CD4-positive, alpha-beta memory T cell (primary cell): ENCODE results near the gene PPARA. TPM values are rescaled to one million over a fixed set of nuclear protein-coding genes. Genes with fewer than 3 reads are reported as not detected.

Experiments
- CTCF ChIA-PET: fragments of 350-600 bp; sonication (Branson Sonifier 250); formaldehyde crosslinking; loops from one replicate; lab custom pipeline; 2021; ENCODE audit warnings: inconsistent platforms; ENCODE audit not compliant: partially characterized antibody; lab: Charles Lee
- POLR2A ChIA-PET: fragments of 350-600 bp; sonication (Branson Sonifier 250); formaldehyde crosslinking; loops from one replicate; lab custom pipeline; 2021; ENCODE audit not compliant: partially characterized antibody; lab: Charles Lee
- DNase-seq, 5 donors: peaks; one replicate each; pipeline versions ENCODE4 v3.0.0 to v3.0.0-alpha.2; 2020 to 2022; ENCODE audit warnings: mixed read lengths in 1 of 5
- H3K27ac ChIP-seq: one replicate; pipeline ENCODE4 v1.7.0; 2013; ENCODE audit warnings: low read depth, low read length
- H3K27me3 ChIP-seq: 2 replicates; pipeline ENCODE4 v1.7.0; 2013; ENCODE audit warnings: mild to moderate bottlenecking, low read length, moderate library complexity; ENCODE audit not compliant: insufficient read depth
- H3K36me3 ChIP-seq: 2 replicates; pipeline ENCODE4 v1.7.0; 2013; ENCODE audit warnings: mild to moderate bottlenecking, low read length, moderate library complexity; ENCODE audit not compliant: insufficient read depth
- H3K4me1 ChIP-seq: 2 replicates; pipeline ENCODE4 v1.7.0; 2013; ENCODE audit warnings: mild to moderate bottlenecking, low read length, moderate library complexity; ENCODE audit not compliant: insufficient read depth
- H3K4me3 ChIP-seq, 2 donors: one replicate each; pipeline ENCODE4 v1.7.0; 2013; ENCODE audit warnings: low read length in 2 of 2, mild to moderate bottlenecking in 1 of 2
- H3K9me3 ChIP-seq, 2 donors: one replicate each; pipeline ENCODE4 v1.7.0; 2013; ENCODE audit warnings: low read length in 2 of 2, control low read depth in 1 of 2; ENCODE audit not compliant: control insufficient read depth in 1 of 2
- H3K27ac Mint-ChIP-seq, 7 donors: one replicate each; pipeline ENCODE4 v1.8.0; 2020 to 2021; ENCODE audit warnings: mixed read lengths in 7 of 7, mild to moderate bottlenecking in 6 of 7, inconsistent platforms in 3 of 7, moderate library complexity in 3 of 7
- H3K27me3 Mint-ChIP-seq, 2 donors: one replicate each; pipeline ENCODE4 v1.8.0; 2020 to 2021; ENCODE audit warnings: mixed read lengths in 2 of 2
- H3K36me3 Mint-ChIP-seq, 2 donors: one replicate each; pipeline ENCODE4 v1.8.0; 2020 to 2021; ENCODE audit warnings: mixed read lengths in 2 of 2, inconsistent platforms in 1 of 2, mild to moderate bottlenecking in 1 of 2
- H3K4me1 Mint-ChIP-seq, 4 donors: one replicate each; pipeline ENCODE4 v1.8.0; 2020 to 2021; ENCODE audit warnings: mixed read lengths in 4 of 4, mild to moderate bottlenecking in 1 of 4
- H3K4me3 Mint-ChIP-seq, 8 donors: one replicate each; pipeline ENCODE4 v1.8.0; 2020 to 2021; ENCODE audit warnings: mixed read lengths in 8 of 8, mild to moderate bottlenecking in 7 of 8, moderate library complexity in 6 of 8, inconsistent platforms in 3 of 8
- H3K9me3 Mint-ChIP-seq, 8 donors: one replicate each; pipeline ENCODE4 v1.8.0; 2020 to 2021; ENCODE audit warnings: mixed read lengths in 8 of 8, mild to moderate bottlenecking in 5 of 8, inconsistent platforms in 3 of 8, moderate library complexity in 1 of 8
- intact Hi-C: fragments of 100-400 bp; cut with micrococcal nuclease; formaldehyde crosslinking; loops from one replicate; pipeline ENCODE4 v1.15.1; 2023
- polyA plus RNA-seq, 2 donors: library from polyadenylated mRNA; unstranded; fragments of 300-500 nt; fragmentation: Illumina TruSeq; gene quantifications; one replicate each; pipeline ENCODE4 v1.2.3, GENCODE V29; 2021
- total RNA-seq, 2 experiments: library from RNA; stranded (reverse); gene quantifications; one replicate each; pipeline ENCODE4 v1.2.3, GENCODE V29; 2021

Gene PPARA
- total and polyA plus RNA-seq, 4 experiments from 2014 or later = 0.91 to 23.2 (median 13.5) TPM

GRCh38 chr22:46286006-46286405 lies 135.7 kb downstream of the PPARA start:
- Mint-ChIP-seq H3K27ac (peak overlapping the region in 2 of 7 donors; percentile 18 to 59), H3K36me3 (peaks cover 6 to 12% of the 10 kb centered on the region in 2 donors), H3K4me3 (no peak overlapping the region), H3K9me3 (peaks cover 0 to 2% (median 0%) of the 10 kb centered on the region in 8 donors), H3K4me1 (peaks cover 6 to 17% (median 11%) of the 10 kb centered on the region in 4 donors), H3K27me3 (no peaks in the 10 kb centered on the region)
- no peak overlapping the region for H3K4me3 ChIP-seq
- H3K36me3 ChIP-seq = no peaks in the 10 kb centered on the region
- ChIA-PET CTCF (interaction anchor here (2.0 kb wide), 1 partner anchor 164 kb away, joined by 6 read pairs; no protein-coding TSS in a partner anchor), POLR2A (interaction anchor here (2.5 kb wide), 1 partner anchor 10 kb away, joined by 9 read pairs; the partner anchor contains the start of gene GTSE1)
- intact Hi-C loops = no loop called here
- H3K4me1 ChIP-seq = peaks cover 16% of the 10 kb centered on the region
- H3K27me3 ChIP-seq = no peaks in the 10 kb centered on the region
- no peak overlapping the region for H3K27ac ChIP-seq
- H3K9me3 ChIP-seq = no peaks in the 10 kb centered on the region
- no peak for DNase-seq

GRCh38 chr22:46286941-46287872 lies 136.9 kb downstream of the PPARA start:
- intact Hi-C loops = no loop called here
- Mint-ChIP-seq H3K27ac (peak overlapping the region in 3 of 7 donors; percentile 70 to 90 (median 83)), H3K4me3 (peak overlapping the region in 3 of 8 donors; percentile 26 to 31 (median 30)), H3K4me1 (peaks cover 6 to 17% (median 11%) of the 10 kb centered on the region in 4 donors), H3K27me3 (no peaks in the 10 kb centered on the region), H3K9me3 (peaks cover 0 to 2% (median 0%) of the 10 kb centered on the region in 8 donors), H3K36me3 (peaks cover 5 to 12% of the 10 kb centered on the region in 2 donors)
- H3K9me3 ChIP-seq = no peaks in the 10 kb centered on the region
- no peak for DNase-seq
- no peaks in the 10 kb centered on the region for H3K36me3 ChIP-seq
- ChIA-PET POLR2A (interaction anchor here (2.5 kb wide), 1 partner anchor 9 kb away, joined by 9 read pairs; the partner anchor contains the start of gene GTSE1), CTCF (interaction anchor here (2.0 kb wide), 1 partner anchor 165 kb away, joined by 6 read pairs; no protein-coding TSS in a partner anchor)
- H3K27ac ChIP-seq = no peak overlapping the region
- H3K27me3 ChIP-seq = no peaks in the 10 kb centered on the region
- H3K4me1 ChIP-seq = peaks cover 16% of the 10 kb centered on the region
- H3K4me3 ChIP-seq = no peak overlapping the region

- Mint-ChIP-seq H3K4me3 (peak overlapping the region in 4 of 8 donors; percentile 26 to 44 (median 30)), H3K27me3 (no peaks in the 10 kb centered on the region), H3K9me3 (peaks cover 0 to 2% (median 0%) of the 10 kb centered on the region in 8 donors), H3K4me1 (peaks cover 6 to 17% (median 11%) of the 10 kb centered on the region in 4 donors), H3K27ac (peak overlapping the region in 4 of 7 donors; percentile 48 to 90 (median 76)), H3K36me3 (peaks cover 9 to 14% of the 10 kb centered on the region in 2 donors)
- H3K36me3 ChIP-seq = no peaks in the 10 kb centered on the region
- H3K9me3 ChIP-seq = no peaks in the 10 kb centered on the region
- peaks cover 16% of the 10 kb centered on the region for H3K4me1 ChIP-seq
- no peak for DNase-seq
- H3K4me3 ChIP-seq = no peak overlapping the region
- no peak overlapping the region for H3K27ac ChIP-seq
- ChIA-PET POLR2A (interaction anchor here (0.6 to 2.5 kb wide), 2 partner anchors 8 to 37 kb away, joined by 3 to 9 read pairs; partner anchors contain the start of gene GTSE1), CTCF (interaction anchor here (2.0 kb wide), 1 partner anchor 166 kb away, joined by 6 read pairs; no protein-coding TSS in a partner anchor)
- no peaks in the 10 kb centered on the region for H3K27me3 ChIP-seq
- intact Hi-C loops = no loop called here
Observed at GRCh38 chr22:46287873-46288751, 137.8 kb downstream of the PPARA start.

GRCh38 chr22:46288846-46289243 lies 138.5 kb downstream of the PPARA start:
- H3K27ac ChIP-seq = no peak overlapping the region
- intact Hi-C loops = no loop called here
- no peaks in the 10 kb centered on the region for H3K9me3 ChIP-seq
- ChIA-PET POLR2A (interaction anchor here (1.6 kb wide), 1 partner anchor 39 kb away, joined by 4 read pairs; the partner anchor contains the start of gene CDPF1), CTCF (no interaction called here)
- H3K9me3 Mint-ChIP-seq = peaks cover 0 to 2% (median 0%) of the 10 kb centered on the region in 8 donors
- no peak for DNase-seq
- no peak overlapping the region for H3K4me3 Mint-ChIP-seq
- no peak overlapping the region for H3K4me3 ChIP-seq
- H3K36me3 Mint-ChIP-seq = peaks cover 9 to 12% of the 10 kb centered on the region in 2 donors
- H3K4me1 ChIP-seq = peaks cover 16% of the 10 kb centered on the region
- H3K36me3 ChIP-seq = no peaks in the 10 kb centered on the region
- no peaks in the 10 kb centered on the region for H3K27me3 ChIP-seq
- no peak overlapping the region for H3K27ac Mint-ChIP-seq
- peaks cover 6 to 17% (median 11%) of the 10 kb centered on the region in 4 donors for H3K4me1 Mint-ChIP-seq
- H3K27me3 Mint-ChIP-seq = no peaks in the 10 kb centered on the region

GRCh38 chr22:46289244-46289891 lies 139.0 kb downstream of the PPARA start:
- DNase-seq = no peak
- H3K9me3 ChIP-seq = no peaks in the 10 kb centered on the region
- ChIA-PET POLR2A (interaction anchor here (1.6 kb wide), 1 partner anchor 39 kb away, joined by 4 read pairs; the partner anchor contains the start of gene CDPF1), CTCF (no interaction called here)
- Mint-ChIP-seq H3K27me3 (no peaks in the 10 kb centered on the region), H3K36me3 (peaks cover 7 to 8% of the 10 kb centered on the region in 2 donors), H3K27ac (no peak overlapping the region), H3K9me3 (peaks cover 0 to 2% (median 0%) of the 10 kb centered on the region in 8 donors), H3K4me3 (peak overlapping the region in 1 of 8 donors; percentile 17), H3K4me1 (peaks cover 6 to 17% (median 11%) of the 10 kb centered on the region in 4 donors)
- H3K36me3 ChIP-seq = no peaks in the 10 kb centered on the region
- no peak overlapping the region for H3K4me3 ChIP-seq
- H3K27me3 ChIP-seq = no peaks in the 10 kb centered on the region
- intact Hi-C loops = no loop called here
- peaks cover 16% of the 10 kb centered on the region for H3K4me1 ChIP-seq
- no peak overlapping the region for H3K27ac ChIP-seq

- Histone ChIP-seq H3K36me3 (no peaks in the 10 kb centered on the region), H3K27me3 (no peaks in the 10 kb centered on the region), H3K27ac (no peak overlapping the region), H3K4me3 (no peak overlapping the region), H3K4me1 (peaks cover 16% of the 10 kb centered on the region), H3K9me3 (no peaks in the 10 kb centered on the region)
- DNase-seq = no peak
- Mint-ChIP-seq H3K27me3 (no peaks in the 10 kb centered on the region), H3K27ac (peak overlapping the region in 3 of 7 donors; percentile 35 to 64 (median 48)), H3K4me3 (peak overlapping the region in 1 of 8 donors; percentile 39), H3K4me1 (peaks cover 7 to 23% (median 14%) of the 10 kb centered on the region in 4 donors), H3K36me3 (peaks cover 6 to 10% of the 10 kb centered on the region in 2 donors), H3K9me3 (peaks cover 0 to 2% (median 0%) of the 10 kb centered on the region in 8 donors)
- intact Hi-C loops = no loop called here
- POLR2A ChIA-PET = interaction anchor here (1.6 kb wide), 1 partner anchor 40 kb away, joined by 4 read pairs; the partner anchor contains the start of gene CDPF1
- CTCF ChIA-PET = interaction anchor here (0.6 kb wide), 1 partner anchor 137 kb away, joined by 3 read pairs; no protein-coding TSS in a partner anchor
Observed at GRCh38 chr22:46290121-46290842, 140.0 kb downstream of the PPARA start.
